Muscle layer of duodenum (tissue), 2 donors: ENCODE measurements around the gene IFT122.
A peak's percentile ranks its signal among the peaks of the same experiment; 100 is the strongest.

ENCODE experiments used
- H3K27ac ChIP-seq: one replicate; pipeline ENCODE4 v1.7.0; 2013; ENCODE audit warnings: mild to moderate bottlenecking, low read length
- H3K27me3 ChIP-seq: one replicate; pipeline ENCODE4 v1.7.0; 2013; ENCODE audit warnings: low read depth, mild to moderate bottlenecking, control low read depth, low read length
- H3K36me3 ChIP-seq, 2 donors: one replicate each; pipeline ENCODE4 v1.7.0; 2013; ENCODE audit warnings: low read length in 2 of 2, control low read depth in 1 of 2, mild to moderate bottlenecking in 1 of 2; ENCODE audit not compliant: insufficient read depth in 2 of 2, control insufficient read depth in 1 of 2
- H3K4me1 ChIP-seq, 2 donors: one replicate each; pipeline ENCODE4 v1.7.0; 2013; ENCODE audit warnings: low read length in 2 of 2, mild to moderate bottlenecking in 2 of 2, control low read depth in 1 of 2, moderate library complexity in 1 of 2; ENCODE audit not compliant: insufficient read depth in 2 of 2, control insufficient read depth in 1 of 2
- H3K4me3 ChIP-seq, 2 donors: one replicate each; pipeline ENCODE4 v1.7.0; 2013; ENCODE audit warnings: low read length in 2 of 2, low read depth in 1 of 2, mild to moderate bottlenecking in 1 of 2
- H3K9me3 ChIP-seq, 2 donors: one replicate each; pipeline ENCODE4 v1.7.0; 2013; ENCODE audit warnings: low read length in 2 of 2, control low read depth in 1 of 2, mild to moderate bottlenecking in 1 of 2; ENCODE audit not compliant: control insufficient read depth in 1 of 2
- donor health status: healthy.

Gene IFT122

DNA sequence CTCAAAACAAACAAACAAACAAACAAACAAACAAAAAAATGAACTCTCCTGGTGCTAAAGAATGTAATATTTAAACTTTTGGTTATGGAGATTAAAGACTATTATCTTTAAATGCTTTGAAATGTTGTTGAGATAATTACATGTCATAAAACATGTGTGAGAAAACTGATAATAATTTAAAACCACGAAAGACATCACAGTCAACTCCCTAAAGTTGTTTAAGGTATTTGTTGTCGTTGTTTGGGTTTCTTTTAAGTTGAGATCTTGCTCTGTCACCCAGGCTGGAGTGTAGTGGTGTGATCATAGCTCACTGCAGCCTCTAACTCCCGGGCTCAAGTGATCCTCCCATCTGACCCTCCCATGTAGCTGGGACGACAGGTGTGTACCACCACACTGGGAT is 23.6 kb upstream of the IFT122 start:
- Histone ChIP-seq H3K9me3 (no peaks in the 10 kb centered on the region), H3K27ac (no peak overlapping the region), H3K36me3 (no peaks in the 10 kb centered on the region), H3K4me1 (peaks cover 0 to 8% of the 10 kb centered on the region in 2 donors), H3K27me3 (no peaks in the 10 kb centered on the region), H3K4me3 (no peak overlapping the region)

- Histone ChIP-seq H3K36me3 (no peaks in the 10 kb centered on the region), H3K4me1 (peaks cover 0 to 8% of the 10 kb centered on the region in 2 donors), H3K4me3 (no peak overlapping the region), H3K27me3 (no peaks in the 10 kb centered on the region), H3K9me3 (no peaks in the 10 kb centered on the region), H3K27ac (no peak overlapping the region)
Observed at GRCh38 chr3:129417326-129417725, 22.7 kb upstream of the IFT122 start.

DNA sequence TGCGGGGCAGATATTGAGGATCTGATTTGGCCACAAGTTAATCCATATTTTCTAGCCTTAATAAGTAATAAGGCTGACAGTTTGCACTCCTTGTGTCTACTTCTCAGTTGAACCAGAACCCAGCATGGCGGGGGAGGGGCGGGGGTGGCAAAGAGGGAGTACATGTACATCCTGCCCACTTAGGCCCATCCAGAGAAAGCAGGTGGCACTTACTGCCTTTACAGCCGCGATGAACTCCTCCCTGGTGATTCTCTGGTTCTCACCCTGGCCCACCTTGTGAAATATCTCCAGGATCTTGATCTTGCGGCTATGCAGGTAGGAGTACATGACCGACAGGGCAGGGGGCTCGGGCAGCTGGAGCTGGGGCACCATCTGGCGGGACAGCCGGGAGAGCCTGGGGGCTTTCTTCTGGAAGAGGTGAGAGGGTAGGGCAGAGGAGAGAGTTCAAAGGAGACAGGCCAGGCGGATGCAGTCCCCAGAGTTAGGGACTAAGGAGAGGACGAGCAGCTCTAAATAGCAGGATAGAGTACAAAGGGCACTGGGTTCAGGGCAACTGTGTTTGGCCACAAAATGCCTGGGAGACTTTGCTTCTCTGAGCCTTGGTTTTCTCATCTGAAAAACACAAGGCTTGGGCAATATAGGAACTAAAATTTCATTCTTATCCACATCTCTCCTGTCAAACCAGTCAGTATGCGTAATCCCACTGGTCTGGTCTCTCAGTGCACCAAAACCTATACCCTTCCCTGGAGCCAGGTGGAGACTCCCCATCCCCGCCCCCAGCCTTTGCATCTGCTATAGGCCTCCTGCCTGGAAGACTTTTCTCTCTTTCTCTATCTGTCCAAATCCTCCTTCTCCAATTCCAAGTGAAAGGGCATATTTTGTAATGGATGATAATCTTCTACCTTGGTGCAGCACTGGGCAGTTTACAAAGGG is 21.7 kb upstream of the IFT122 start:
- Histone ChIP-seq H3K36me3 (no peaks in the 10 kb centered on the region), H3K27ac (no peak overlapping the region), H3K4me3 (no peak overlapping the region), H3K4me1 (peaks cover 0 to 8% of the 10 kb centered on the region in 2 donors), H3K9me3 (no peaks in the 10 kb centered on the region), H3K27me3 (no peaks in the 10 kb centered on the region)

DNA sequence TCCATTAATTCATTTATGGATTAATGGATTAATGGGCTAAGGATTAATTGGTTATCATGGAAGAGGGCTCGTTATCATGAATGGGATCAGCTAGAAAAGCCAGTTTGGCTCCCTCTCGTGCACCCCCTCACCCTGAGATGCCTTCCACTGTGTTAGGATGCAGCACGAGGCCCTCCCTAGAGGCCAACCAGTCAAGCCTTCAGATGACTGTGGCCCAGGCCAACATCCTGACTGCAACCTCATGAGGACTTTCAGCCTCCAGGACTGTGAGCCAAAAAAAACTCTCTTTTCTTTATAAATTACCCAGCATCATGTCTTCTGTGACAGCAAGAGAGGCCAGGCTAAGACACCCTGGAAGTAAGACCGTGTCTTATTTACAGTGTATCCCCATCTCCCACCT is 20.5 kb upstream of the IFT122 start:
- H3K4me1 ChIP-seq, result no peaks in the 10 kb centered on the region
- H3K27ac ChIP-seq, result no peak overlapping the region
- H3K9me3 ChIP-seq, result no peaks in the 10 kb centered on the region
- no peak overlapping the region for H3K4me3 ChIP-seq
- H3K36me3 ChIP-seq, result no peaks in the 10 kb centered on the region
- H3K27me3 ChIP-seq, result no peaks in the 10 kb centered on the region

DNA sequence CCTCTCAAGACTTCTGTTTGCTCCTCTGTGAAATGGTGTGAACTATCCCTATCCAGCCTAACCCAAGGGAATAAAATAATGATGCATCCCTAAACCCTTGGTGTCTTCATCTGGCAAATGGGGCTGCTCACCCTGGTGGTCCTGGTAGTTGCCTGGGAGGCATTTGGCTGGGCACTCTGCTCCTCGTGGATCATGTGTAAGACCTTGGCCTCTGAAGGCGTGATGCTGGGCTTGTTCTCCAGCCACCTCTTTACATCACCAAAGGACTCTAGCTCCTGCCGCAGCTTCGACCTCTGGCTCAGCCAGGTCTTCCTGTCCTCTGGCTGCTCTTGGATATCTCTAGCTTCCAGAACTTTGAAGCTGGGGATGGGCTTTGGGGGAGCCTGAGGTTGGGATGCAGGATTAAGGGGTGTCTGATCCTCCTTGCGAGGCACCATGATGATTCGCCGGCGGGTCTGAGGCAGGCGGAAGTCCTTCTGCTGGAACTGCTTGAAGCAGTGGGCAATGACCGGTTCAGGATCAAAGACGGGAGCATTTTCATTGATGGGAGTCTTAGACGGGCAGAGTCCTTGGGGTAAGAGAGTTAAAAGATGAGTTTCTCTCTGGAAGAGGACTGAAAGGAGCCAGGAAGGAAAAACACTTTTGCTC is 18.7 kb upstream of the IFT122 start:
- Histone ChIP-seq H3K36me3 (no peaks in the 10 kb centered on the region), H3K9me3 (no peaks in the 10 kb centered on the region), H3K27me3 (no peaks in the 10 kb centered on the region), H3K27ac (no peak overlapping the region), H3K4me3 (no peak overlapping the region), H3K4me1 (no peaks in the 10 kb centered on the region)

- Histone ChIP-seq H3K4me1 (no peaks in the 10 kb centered on the region), H3K27me3 (no peaks in the 10 kb centered on the region), H3K27ac (no peak overlapping the region), H3K9me3 (no peaks in the 10 kb centered on the region), H3K4me3 (no peak overlapping the region), H3K36me3 (no peaks in the 10 kb centered on the region)
Observed at GRCh38 chr3:129421988-129422745, 17.9 kb upstream of the IFT122 start.

DNA sequence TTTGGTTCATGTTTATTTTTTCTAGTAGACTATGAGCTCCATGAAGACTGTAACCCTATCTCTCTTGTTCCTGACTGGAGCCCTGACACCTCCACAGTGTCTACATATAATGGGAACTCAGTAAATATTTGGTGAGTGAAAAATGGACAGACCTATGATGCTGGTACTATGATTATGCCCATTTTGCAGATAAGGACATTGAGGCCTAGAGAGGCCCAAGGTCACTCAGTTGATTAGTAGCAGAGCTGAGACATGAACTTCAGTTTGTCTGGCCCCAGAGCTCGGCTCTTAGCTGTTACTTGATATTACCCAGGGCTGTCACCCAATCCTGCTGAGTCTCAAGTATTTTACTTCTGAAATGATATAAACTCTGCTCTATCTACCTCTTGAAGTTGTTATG is 17.1 kb upstream of the IFT122 start:
- Histone ChIP-seq H3K4me3 (no peak overlapping the region), H3K4me1 (peaks cover 0 to 5% of the 10 kb centered on the region in 2 donors), H3K27me3 (no peaks in the 10 kb centered on the region), H3K27ac (no peak overlapping the region), H3K9me3 (no peaks in the 10 kb centered on the region), H3K36me3 (no peaks in the 10 kb centered on the region)

DNA sequence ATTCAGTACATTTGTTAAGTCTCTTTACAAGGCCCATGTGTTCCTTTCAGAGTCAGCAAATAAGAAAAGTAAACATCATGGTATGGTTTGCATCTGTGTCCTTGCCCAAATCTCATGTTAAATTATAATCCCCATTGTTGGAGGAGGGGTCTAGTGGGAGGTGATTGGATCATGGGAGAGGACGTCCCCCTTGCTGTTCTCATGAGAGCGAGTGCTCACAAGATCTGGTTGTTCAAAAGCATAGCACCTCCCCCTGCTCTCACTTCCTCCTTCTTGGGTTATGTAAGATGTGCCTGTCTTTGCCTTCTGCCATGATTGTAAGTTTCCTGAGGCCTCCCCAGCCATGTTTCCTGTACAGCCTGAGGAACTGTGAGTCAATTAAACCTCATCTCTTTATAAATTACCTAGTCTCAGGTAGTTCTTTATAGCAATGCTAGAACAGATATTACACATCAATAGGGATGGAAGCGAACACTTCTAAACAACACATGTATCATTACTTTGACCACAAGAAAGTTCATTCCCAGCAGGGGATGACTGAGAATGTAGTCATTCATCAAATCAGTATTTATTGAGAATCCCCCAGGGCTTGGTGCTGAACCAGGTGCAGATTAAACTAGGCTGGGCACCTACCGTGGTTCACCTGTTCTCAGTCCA is 15.7 kb upstream of the IFT122 start:
- no peak overlapping the region for H3K4me3 ChIP-seq
- H3K36me3 ChIP-seq, result no peaks in the 10 kb centered on the region
- no peaks in the 10 kb centered on the region for H3K27me3 ChIP-seq
- H3K27ac ChIP-seq, result no peak overlapping the region
- H3K4me1 ChIP-seq, result peaks cover 0 to 10% of the 10 kb centered on the region in 2 donors
- H3K9me3 ChIP-seq, result no peaks in the 10 kb centered on the region

DNA sequence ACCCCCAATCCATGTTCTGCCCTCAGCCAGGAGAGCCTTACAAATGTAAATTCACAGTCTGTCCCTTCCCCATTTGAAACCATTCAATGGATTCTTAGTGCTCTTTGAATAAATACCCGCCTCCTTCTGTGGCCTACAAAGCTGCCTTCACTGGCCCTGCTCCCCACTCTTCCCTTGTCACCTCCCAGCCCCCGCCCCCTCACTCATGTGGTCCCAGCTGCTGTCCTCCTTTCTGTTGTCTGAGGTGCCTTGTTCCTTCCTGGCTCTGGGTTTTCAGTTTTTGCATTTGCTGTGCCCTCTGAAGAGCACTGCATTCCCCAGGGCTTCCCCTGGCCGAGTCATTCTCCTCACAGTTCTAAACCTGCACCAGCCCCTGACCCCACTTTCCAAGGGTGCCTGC is 14.8 kb upstream of the IFT122 start:
- no peaks in the 10 kb centered on the region for H3K36me3 ChIP-seq
- H3K27ac ChIP-seq, result no peak overlapping the region
- no peaks in the 10 kb centered on the region for H3K27me3 ChIP-seq
- H3K9me3 ChIP-seq, result no peaks in the 10 kb centered on the region
- H3K4me3 ChIP-seq, result no peak overlapping the region
- peaks cover 0 to 10% of the 10 kb centered on the region in 2 donors for H3K4me1 ChIP-seq

DNA sequence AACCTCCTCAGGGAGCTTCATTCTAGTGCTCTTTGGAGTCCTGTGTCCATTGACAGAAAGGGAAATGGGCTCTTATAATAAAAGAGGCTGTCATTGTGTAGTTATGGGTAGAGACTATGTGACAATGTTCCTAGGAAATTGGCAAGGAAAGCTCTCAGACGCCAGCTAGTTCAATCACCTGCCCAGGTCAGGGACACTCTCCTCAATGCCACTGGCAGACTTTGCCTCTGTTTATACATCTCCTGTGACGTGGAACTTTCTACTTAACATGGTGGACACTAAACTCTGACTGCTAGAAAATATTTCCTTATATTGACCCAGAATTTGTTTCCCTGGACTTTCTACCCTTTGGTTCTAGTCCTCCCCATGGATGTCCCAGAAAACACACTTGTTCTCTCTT is 14.4 kb upstream of the IFT122 start:
- H3K27me3 ChIP-seq, result no peaks in the 10 kb centered on the region
- no peak overlapping the region for H3K27ac ChIP-seq

DNA sequence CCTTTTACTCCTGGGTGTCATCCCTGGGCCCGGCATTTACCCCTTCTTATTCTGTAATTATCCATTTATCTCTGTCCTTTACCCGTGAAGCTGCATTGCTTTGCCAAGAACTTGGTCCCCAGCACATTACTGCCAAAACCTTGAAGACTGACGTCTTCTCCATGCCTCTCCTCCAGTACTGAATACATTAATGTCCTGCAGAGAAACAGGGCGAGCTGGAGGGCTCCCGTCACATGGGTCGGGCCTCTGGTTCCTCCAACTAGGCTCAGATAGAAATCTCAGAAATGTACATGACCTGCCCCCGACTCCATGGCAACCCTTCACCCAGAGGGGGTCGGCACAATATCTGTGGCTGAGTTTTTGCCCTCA is 12.0 kb upstream of the IFT122 start:
- Histone ChIP-seq H3K27ac (no peak overlapping the region), H3K36me3 (peaks cover 15 to 19% of the 10 kb centered on the region in 2 donors), H3K4me3 (peak overlapping the region; percentile 86 to 88), H3K4me1 (peaks cover 0 to 10% of the 10 kb centered on the region in 2 donors), H3K27me3 (no peaks in the 10 kb centered on the region), H3K9me3 (no peaks in the 10 kb centered on the region)

More for the DNA sequence above, 14.4 kb upstream of the IFT122 start:
- Histone ChIP-seq H3K36me3 (no peaks in the 10 kb centered on the region), H3K4me3 (no peak overlapping the region), H3K9me3 (no peaks in the 10 kb centered on the region), H3K4me1 (peaks cover 0 to 10% of the 10 kb centered on the region in 2 donors)
